ENCODE measurements around the gene SEL1L2.
"Not testable (repeated sequence)": the region's sequence is repeated elsewhere in the genome, so short reads cannot be mapped to it uniquely, and the experiment has no call there.

Gene SEL1L2

GRCh38 chr20:14005996-14006395 is 15.6 kb upstream of the SEL1L2 start:
- H3K27me3 ChIP-seq (ENCODE audit: insufficient read depth, low read depth, severe bottlenecking) = no peaks in the 10 kb centered on the region
- TF ChIP-seq, protein P1, sequence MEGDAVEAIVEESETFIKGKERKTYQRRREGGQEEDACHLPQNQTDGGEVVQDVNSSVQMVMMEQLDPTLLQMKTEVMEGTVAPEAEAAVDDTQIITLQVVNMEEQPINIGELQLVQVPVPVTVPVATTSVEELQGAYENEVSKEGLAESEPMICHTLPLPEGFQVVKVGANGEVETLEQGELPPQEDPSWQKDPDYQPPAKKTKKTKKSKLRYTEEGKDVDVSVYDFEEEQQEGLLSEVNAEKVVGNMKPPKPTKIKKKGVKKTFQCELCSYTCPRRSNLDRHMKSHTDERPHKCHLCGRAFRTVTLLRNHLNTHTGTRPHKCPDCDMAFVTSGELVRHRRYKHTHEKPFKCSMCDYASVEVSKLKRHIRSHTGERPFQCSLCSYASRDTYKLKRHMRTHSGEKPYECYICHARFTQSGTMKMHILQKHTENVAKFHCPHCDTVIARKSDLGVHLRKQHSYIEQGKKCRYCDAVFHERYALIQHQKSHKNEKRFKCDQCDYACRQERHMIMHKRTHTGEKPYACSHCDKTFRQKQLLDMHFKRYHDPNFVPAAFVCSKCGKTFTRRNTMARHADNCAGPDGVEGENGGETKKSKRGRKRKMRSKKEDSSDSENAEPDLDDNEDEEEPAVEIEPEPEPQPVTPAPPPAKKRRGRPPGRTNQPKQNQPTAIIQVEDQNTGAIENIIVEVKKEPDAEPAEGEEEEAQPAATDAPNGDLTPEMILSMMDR (IDR thresholded peaks at IDR 0.05; ENCODE audit: low read depth, low read length) = no peak

GRCh38 chr20:14000917-14001316 is 10.5 kb upstream of the SEL1L2 start:
- Histone ChIP-seq H3K9me3 (ENCODE audit: severe bottlenecking) (no peaks in the 10 kb centered on the region), H3K36me3 (no peaks in the 10 kb centered on the region), H3K27me3 (ENCODE audit: insufficient read depth, low read depth, severe bottlenecking) (no peaks in the 10 kb centered on the region), H3K4me3 (ENCODE audit: low read depth, low read length) (no peak overlapping the region), H3K27ac (no peak overlapping the region)
- DNase-seq = no peak
- TF ChIP-seq, protein P1 (IDR thresholded peaks at IDR 0.05; ENCODE audit: low read depth, low read length) = no peak

More at GRCh38 chr20:14005996-14006395, 15.6 kb upstream of the SEL1L2 start:
- no peak overlapping the region for H3K4me3 ChIP-seq (ENCODE audit: low read depth, low read length)
- no peaks in the 10 kb centered on the region for H3K9me3 ChIP-seq (ENCODE audit: severe bottlenecking)
- H3K27ac ChIP-seq = no peak overlapping the region
- DNase-seq = no peak
- H3K36me3 ChIP-seq = no peaks in the 10 kb centered on the region

DNA sequence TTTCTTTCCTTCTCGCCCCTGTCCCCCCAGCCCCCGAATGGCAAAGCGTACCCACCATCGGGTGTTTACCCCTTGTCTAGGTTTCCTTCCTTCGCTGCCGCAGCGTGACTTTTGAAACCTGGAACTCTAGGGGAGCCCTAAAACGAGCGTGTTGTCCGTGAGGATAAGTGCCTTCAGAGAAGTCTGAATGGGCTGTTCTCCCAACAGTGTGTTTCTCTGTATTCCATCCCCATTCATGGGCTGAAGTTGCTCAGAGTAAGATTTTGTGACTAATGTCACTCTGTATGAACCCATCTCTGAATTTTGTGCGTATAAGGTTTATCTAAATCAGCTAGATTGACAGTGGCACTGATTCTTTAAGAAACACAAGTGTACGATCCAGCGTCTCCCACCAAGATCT is 5.9 kb upstream of the SEL1L2 start:
- Histone ChIP-seq H3K4me3 (ENCODE audit: low read depth, low read length) (peak overlapping the region; percentile 83), H3K27ac (no peak overlapping the region), H3K9me3 (ENCODE audit: severe bottlenecking) (peaks cover 8% of the 10 kb centered on the region), H3K36me3 (no peaks in the 10 kb centered on the region), H3K27me3 (ENCODE audit: insufficient read depth, low read depth, severe bottlenecking) (no peaks in the 10 kb centered on the region)
- DNase-seq = no peak
- TF ChIP-seq, protein P1 (IDR thresholded peaks at IDR 0.05; ENCODE audit: low read depth, low read length) = no peak

DNA sequence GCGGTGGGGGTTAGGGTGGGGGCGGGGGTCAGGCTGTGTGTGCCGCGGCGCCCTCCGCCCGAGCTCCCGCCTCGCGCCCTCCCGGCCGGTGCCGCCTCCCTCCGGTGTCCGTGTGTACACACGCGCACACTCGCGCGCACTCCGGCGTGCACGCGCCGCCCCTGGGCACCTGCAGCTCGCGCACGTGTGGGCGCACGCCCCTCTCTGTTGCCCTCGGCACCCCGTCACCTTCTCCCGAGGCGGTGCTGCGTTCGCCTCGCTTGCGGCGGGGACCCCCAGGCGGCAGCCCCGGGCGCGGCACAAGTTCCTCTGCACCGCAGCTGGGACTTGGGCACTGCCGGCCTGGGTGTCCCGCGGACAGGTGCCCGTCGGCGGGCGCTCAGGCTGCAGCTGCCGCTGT is 5.4 kb upstream of the SEL1L2 start:
- Histone ChIP-seq H3K4me3 (ENCODE audit: low read depth, low read length) (peak overlapping the region; percentile 83), H3K9me3 (ENCODE audit: severe bottlenecking) (peaks cover 8% of the 10 kb centered on the region), H3K36me3 (no peaks in the 10 kb centered on the region), H3K27ac (no peak overlapping the region), H3K27me3 (ENCODE audit: insufficient read depth, low read depth, severe bottlenecking) (no peaks in the 10 kb centered on the region)
- TF ChIP-seq, protein P1 (IDR thresholded peaks at IDR 0.05; ENCODE audit: low read depth, low read length) = peak; percentile 31; the same call in 1 of the 2 replicates
- peak; percentile 67 for DNase-seq

DNA sequence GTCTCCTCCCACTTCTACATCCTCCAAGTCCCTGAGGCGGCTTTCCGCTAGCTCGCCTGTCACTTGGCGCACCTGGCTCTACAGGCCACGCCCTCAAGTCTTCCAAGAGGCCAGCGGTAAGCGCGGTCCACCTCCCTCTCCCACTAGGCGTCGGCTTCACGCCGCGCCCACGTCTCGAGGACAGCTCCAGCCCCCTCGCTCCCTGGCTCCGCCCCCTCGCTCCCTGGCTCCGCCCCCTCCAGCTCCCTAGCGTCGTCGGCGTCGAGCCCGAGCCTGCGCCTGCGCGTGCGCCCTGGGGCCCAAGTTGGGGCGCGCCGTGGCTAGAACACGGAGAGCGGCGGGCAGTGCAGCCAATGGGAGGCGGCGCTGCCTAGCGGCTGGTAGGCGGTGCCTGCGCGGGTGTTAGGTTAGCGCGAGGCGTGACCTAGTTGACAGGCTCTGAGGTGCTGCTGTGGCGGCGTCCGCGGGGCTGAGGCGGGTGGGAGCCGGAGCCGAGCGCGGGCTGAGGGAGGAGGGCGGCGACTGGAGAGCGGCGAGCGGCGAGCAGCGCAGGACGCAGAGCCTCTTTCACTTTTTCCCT is 4.8 kb upstream of the SEL1L2 start, which contains the start of gene MACROD2:
Gene MACROD2 (plus strand): TSS at position 431 of the 580 bp plus-strand sequence.
- peak within 1 kb of the TSS; percentile 83 for H3K4me3 ChIP-seq (ENCODE audit: low read depth, low read length)

GRCh38 chr20:13991955-13992354 is 1.5 kb upstream of the SEL1L2 start:
- not testable (repeated sequence) for H3K27me3 ChIP-seq (ENCODE audit: insufficient read depth, low read depth, severe bottlenecking); DNase-seq; H3K4me3 ChIP-seq (ENCODE audit: low read depth, low read length); H3K9me3 ChIP-seq (ENCODE audit: severe bottlenecking); H3K27ac ChIP-seq; H3K36me3 ChIP-seq

More for the DNA sequence above, 4.8 kb upstream of the SEL1L2 start, which contains the start of gene MACROD2:
- TF ChIP-seq, protein P1 (IDR thresholded peaks at IDR 0.05; ENCODE audit: low read depth, low read length) = no peak
- Histone ChIP-seq H3K27ac (peak within 1 kb of the TSS; percentile 70), H3K9me3 (ENCODE audit: severe bottlenecking) (peaks cover 8% of the 10 kb centered on the region), H3K27me3 (ENCODE audit: insufficient read depth, low read depth, severe bottlenecking) (no peaks in the 10 kb centered on the region), H3K36me3 (no peaks in the 10 kb centered on the region)
- DNase-seq = peak; percentile 96

Measured in WERI-Rb-1 (cell line).